Mucosa of stomach (tissue), 1 donor: Measurements from ENCODE around the gene CCPG1.

Experiments
- H3K27me3 ChIP-seq: one replicate; pipeline ENCODE4 v1.7.0; 2013; ENCODE audit warnings: mild to moderate bottlenecking, low read length; ENCODE audit not compliant: control insufficient read depth, insufficient read depth
- H3K36me3 ChIP-seq: one replicate; pipeline ENCODE4 v1.7.0; 2013; ENCODE audit warnings: low read length; ENCODE audit not compliant: control insufficient read depth, insufficient read depth
- H3K4me1 ChIP-seq: one replicate; pipeline ENCODE4 v1.7.0; 2013; ENCODE audit warnings: mild to moderate bottlenecking, low read length; ENCODE audit not compliant: control insufficient read depth, insufficient read depth
- H3K4me3 ChIP-seq: one replicate; pipeline ENCODE4 v1.7.0; 2013; ENCODE audit warnings: low read length
- H3K9ac ChIP-seq: one replicate; pipeline ENCODE4 v1.7.0; 2013; ENCODE audit warnings: mild to moderate bottlenecking, low read length, moderate library complexity
- H3K9me3 ChIP-seq: one replicate; pipeline ENCODE4 v1.7.0; 2013; ENCODE audit warnings: mild to moderate bottlenecking, low read length, moderate library complexity; ENCODE audit not compliant: control insufficient read depth
- donor health status: Pancreatic carcinoma.

The CCPG1 gene

DNA sequence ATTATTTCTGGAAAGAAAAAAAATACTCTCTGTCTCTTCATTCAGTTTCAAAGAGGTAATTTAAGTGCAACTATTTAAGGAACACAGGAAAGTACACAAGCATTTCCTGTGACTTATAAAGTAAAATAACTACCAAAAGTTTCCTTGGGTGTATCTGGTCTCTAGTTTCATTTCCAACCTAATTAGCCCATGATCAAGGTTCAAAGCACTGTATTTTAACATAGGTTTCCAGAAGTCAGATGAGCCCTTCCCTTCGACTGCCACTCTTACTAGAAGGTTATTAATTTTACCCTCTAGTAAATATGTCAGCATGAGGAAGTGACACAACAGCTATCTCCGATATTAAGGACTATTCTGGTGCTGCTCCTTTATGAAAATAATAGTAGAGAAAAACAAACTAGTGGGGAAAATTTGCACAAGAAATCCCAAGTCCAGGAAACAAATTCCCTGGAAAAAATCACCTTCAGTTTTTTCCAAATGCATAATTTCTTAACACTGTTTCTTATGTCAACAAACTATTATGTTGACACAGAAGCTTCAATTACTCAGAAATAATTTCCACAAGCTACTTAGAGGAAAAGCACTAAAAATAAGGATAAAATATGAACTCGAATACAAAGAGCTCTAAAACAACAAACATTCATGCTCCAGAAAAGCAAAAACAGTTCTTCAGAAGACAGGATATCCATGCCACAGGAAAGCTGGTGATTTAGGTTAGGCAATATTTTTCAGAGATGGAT is 35.3 kb downstream of the CCPG1 start:
- no peaks in the 10 kb centered on the region for H3K27me3 ChIP-seq
- H3K4me3 ChIP-seq, result no peak overlapping the region
- no peaks in the 10 kb centered on the region for H3K36me3 ChIP-seq
- no peaks in the 10 kb centered on the region for H3K4me1 ChIP-seq
- H3K9ac ChIP-seq, result no peak overlapping the region
- H3K9me3 ChIP-seq, result no peaks in the 10 kb centered on the region

DNA sequence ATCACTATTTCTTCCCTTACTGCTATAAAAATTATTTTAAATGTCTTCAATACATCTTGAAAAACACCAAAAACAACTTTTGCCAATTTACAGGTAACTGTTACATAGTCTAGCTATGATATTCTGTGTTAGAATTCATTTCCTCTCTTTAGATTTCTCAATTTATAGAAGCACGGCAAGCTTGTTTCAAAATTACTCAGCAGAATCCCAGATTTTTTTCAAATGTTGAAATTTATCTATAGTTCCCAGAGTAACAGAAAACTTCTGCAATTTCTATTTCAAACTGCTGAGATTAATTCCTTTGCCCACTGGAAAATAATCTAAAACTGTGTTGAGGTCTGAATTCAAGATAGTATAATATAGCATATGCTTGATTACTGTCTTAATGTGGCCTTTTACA is 41.2 kb downstream of the CCPG1 start:
- Histone ChIP-seq H3K27me3 (no peaks in the 10 kb centered on the region), H3K4me3 (no peak overlapping the region), H3K9ac (no peak overlapping the region), H3K36me3 (no peaks in the 10 kb centered on the region), H3K9me3 (no peaks in the 10 kb centered on the region), H3K4me1 (no peaks in the 10 kb centered on the region)

DNA sequence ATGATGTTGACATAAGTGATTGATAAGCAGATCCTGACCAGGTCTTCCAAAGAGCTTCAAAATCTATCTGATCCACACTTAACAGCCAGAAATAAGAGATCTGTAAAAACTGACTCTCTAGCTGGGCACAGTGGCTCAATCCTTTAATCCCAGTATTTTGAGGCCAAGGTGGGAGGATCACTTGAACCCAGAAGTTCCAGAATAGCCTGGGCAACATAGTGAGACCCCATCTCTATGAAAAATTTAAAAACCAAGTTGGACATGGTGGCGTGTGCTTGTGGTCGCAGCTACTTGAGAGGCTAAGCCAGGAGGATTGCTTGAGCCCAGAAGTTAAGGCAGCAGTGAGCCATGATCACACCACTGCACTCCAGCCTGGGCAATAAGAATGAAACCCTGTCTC is 45.5 kb downstream of the CCPG1 start:
- Histone ChIP-seq H3K4me3 (no peak overlapping the region), H3K27me3 (no peaks in the 10 kb centered on the region), H3K36me3 (no peaks in the 10 kb centered on the region), H3K9ac (no peak overlapping the region), H3K9me3 (no peaks in the 10 kb centered on the region), H3K4me1 (no peaks in the 10 kb centered on the region)

DNA sequence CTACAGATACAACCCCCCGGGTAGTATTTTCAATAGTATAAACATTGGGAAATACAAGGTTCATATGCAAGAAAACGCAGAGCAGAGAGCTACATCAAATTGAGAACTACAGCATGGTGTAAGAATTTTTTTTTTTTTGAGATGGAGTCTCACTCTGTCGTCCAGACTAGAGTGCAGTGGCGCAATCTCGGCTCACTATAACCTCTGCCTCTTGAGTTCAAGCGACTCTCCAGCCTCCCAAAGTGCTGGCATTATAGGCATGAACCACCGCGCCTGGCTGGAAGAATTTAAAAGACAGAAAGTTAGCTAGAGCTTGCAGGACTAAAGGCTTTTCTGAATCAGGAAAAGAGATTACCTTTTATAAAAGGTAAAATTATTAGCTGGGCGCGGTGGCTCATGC is 47.1 kb downstream of the CCPG1 start:
- no peaks in the 10 kb centered on the region for H3K4me1 ChIP-seq
- no peaks in the 10 kb centered on the region for H3K9me3 ChIP-seq
- H3K9ac ChIP-seq, result no peak overlapping the region
- no peaks in the 10 kb centered on the region for H3K27me3 ChIP-seq
- H3K36me3 ChIP-seq, result no peaks in the 10 kb centered on the region
- H3K4me3 ChIP-seq, result no peak overlapping the region

DNA sequence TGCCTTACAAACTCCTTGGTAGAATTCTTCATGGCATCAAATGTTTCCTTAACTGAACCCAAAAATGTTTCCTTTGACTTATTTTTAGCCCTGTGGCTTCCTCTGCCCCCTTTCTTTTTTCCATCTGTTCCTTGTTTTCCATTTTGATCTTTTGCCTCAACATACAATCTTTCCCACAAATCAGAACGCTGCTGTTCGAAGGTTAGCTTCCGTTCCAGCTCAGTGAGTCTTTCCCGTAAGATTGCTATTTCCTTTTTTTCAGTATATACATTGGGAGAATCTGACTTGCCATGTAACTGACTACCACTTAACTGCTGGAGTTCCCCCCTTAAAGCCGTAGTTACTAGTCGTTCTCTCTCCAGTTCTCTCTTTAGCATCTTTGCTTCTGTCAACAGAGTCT is 47.9 kb downstream of the CCPG1 start:
- no peaks in the 10 kb centered on the region for H3K27me3 ChIP-seq
- H3K4me3 ChIP-seq, result no peak overlapping the region
- no peaks in the 10 kb centered on the region for H3K36me3 ChIP-seq
- no peak overlapping the region for H3K9ac ChIP-seq
- H3K9me3 ChIP-seq, result no peaks in the 10 kb centered on the region
- H3K4me1 ChIP-seq, result no peaks in the 10 kb centered on the region

DNA sequence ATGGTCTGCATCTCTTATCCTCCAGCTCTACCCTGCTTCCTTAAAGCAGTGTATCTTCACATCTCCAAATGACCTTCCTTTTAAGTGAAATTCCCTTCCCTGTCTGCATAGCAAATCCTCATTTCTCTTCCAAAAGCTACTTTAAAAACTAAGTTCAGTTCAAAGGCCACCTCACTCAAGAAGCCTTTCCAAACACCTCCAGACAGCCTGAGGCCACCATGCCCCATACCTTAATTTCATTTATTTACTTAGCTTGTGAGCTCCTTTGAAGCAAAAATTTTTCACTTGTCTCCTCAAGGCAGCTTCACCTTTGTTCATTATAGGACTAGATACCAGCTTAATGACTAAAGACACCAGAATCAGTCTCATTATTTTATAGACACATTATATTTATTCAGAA is 49.7 kb downstream of the CCPG1 start:
- no peaks in the 10 kb centered on the region for H3K4me1 ChIP-seq
- no peaks in the 10 kb centered on the region for H3K27me3 ChIP-seq
- H3K36me3 ChIP-seq, result no peaks in the 10 kb centered on the region
- H3K9me3 ChIP-seq, result no peaks in the 10 kb centered on the region
- H3K9ac ChIP-seq, result no peak overlapping the region
- H3K4me3 ChIP-seq, result no peak overlapping the region

DNA sequence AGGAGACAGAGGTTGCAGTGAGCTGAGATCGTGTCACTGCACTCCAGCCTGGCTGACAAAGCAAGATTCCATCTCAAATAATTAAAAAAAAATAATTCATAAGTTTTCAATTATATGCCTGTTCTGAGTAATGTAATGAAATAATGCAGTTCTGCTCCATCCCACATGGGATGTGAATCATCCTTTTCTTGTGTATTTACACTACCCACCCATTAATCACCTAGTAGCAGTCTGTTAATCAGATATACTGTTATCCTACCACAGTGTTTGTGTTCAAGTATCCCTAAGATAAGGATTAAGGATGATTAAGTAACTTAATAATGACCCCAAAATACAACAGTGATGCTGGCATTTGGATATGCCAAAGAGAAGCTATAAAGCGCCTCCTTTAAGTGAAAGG is 50.4 kb downstream of the CCPG1 start:
- no peaks in the 10 kb centered on the region for H3K36me3 ChIP-seq
- no peaks in the 10 kb centered on the region for H3K27me3 ChIP-seq
- no peaks in the 10 kb centered on the region for H3K4me1 ChIP-seq
- H3K4me3 ChIP-seq, result no peak overlapping the region
- no peaks in the 10 kb centered on the region for H3K9me3 ChIP-seq
- H3K9ac ChIP-seq, result no peak overlapping the region

DNA sequence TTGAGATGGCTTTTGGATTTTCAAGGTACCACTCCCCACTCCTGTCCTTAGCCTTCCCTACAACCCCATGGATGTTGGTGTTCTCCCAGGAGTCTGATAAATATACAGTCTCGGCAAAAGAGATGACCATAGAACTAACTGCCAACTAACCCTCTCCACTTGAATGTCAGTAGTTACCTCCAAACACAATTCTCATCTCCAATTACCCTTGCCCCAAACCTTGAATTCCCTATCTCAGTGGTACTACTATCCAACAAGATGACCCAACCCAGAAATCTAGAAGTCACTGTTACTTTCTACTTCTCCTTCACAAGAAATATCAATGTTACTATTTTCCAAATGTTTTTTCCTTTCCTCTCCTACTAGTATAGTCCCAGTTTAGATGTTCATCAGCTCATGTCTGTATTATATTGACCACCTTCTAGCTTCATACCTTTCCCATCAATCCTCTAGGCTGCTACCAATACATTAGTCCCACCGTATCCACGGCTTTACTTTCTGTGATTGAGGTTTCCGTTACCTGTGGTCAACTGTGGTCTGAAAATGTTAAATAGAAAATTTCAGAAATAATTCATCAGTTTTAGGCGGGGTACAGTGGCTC is 51.1 kb downstream of the CCPG1 start:
- H3K4me3 ChIP-seq, result no peak overlapping the region
- no peaks in the 10 kb centered on the region for H3K9me3 ChIP-seq
- H3K27me3 ChIP-seq, result no peaks in the 10 kb centered on the region
- H3K9ac ChIP-seq, result no peak overlapping the region
- H3K4me1 ChIP-seq, result no peaks in the 10 kb centered on the region
- no peaks in the 10 kb centered on the region for H3K36me3 ChIP-seq

DNA sequence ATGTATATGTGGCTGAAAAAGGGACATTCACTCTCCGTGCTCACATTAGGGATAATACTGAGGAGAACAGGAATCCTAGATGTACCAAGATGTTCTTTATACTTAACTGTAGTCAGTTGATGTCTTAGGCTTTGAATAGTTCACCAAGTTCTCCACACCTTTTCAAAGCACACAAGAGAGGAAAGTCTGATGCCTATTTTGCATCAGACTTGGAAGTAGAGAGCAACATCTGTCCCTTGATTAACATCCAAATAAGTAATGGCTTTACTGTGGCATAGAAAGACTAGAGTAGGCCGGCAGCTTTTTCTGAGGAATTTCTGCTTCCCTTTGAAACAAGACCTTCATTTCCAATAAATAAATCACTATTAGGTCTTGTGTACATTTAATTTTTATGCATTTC is 55.1 kb downstream of the CCPG1 start:
- Histone ChIP-seq H3K27me3 (no peaks in the 10 kb centered on the region), H3K9ac (no peak overlapping the region), H3K9me3 (no peaks in the 10 kb centered on the region), H3K36me3 (no peaks in the 10 kb centered on the region), H3K4me1 (no peaks in the 10 kb centered on the region), H3K4me3 (no peak overlapping the region)

DNA sequence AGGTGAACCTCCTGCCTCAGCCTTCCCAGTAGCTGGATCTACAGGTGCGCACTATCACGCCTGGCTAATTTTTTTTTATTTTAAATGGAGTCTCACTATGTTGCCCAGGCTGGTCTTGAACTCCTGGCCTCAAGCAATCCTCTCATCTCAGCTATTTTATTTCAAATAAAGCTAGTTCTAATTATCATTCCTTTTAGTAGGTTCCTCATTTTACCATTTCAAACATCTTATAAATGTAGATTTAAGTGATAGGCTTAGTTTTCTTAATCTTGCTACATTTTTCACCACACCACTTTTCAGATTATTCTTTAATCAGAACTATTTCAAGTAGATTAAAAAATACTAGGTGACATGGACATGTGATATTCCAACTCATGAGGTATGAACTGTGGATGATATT is 58.9 kb downstream of the CCPG1 start:
- Histone ChIP-seq H3K9me3 (no peaks in the 10 kb centered on the region), H3K4me1 (no peaks in the 10 kb centered on the region), H3K27me3 (no peaks in the 10 kb centered on the region), H3K4me3 (no peak overlapping the region), H3K36me3 (no peaks in the 10 kb centered on the region), H3K9ac (no peak overlapping the region)

DNA sequence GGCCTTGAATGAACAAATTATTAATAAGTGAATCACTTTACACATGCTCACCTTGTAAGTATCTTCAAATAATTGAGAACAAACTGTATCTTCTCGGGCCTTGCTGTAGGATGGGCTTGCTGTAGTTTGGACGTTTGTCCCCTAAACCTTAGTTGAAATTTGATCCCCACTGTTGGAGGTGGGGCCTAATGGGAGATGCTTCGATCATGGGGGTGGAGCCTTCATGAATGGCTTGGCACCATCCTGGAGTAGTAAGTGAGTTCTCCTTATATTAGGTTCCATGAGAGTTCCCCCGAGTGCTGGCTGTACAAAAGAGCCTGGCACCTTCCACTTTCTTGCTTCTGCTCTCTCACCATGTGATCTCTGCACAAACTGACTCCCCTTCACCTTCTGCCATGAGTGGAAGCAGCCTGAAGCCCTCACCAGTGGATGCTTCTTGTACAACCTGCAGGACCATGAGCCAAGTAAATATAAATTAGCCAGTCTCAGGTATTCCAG is 59.8 kb downstream of the CCPG1 start:
- Histone ChIP-seq H3K27me3 (no peaks in the 10 kb centered on the region), H3K36me3 (no peaks in the 10 kb centered on the region), H3K9me3 (no peaks in the 10 kb centered on the region), H3K4me1 (no peaks in the 10 kb centered on the region), H3K4me3 (no peak overlapping the region), H3K9ac (no peak overlapping the region)

DNA sequence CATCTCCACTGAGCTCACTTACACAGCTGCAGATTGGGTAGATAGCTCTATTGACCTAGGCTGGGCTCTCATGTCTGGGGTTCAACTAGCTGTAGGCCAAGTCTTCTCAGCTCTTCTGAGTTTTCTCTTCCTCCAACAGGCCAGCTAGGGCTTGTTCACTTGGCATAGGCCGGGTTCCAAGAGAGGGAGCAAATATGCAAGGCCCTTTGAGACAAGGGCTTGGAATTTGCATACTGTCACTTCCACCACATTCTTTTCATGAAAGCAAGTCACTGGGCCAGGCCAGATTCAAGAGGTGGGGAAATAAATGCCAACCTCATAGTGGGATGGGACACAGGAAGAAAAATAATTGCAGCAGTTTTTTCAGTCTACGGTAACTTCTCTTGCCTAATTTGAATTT is 64.0 kb downstream of the CCPG1 start:
- Histone ChIP-seq H3K36me3 (no peaks in the 10 kb centered on the region), H3K4me1 (no peaks in the 10 kb centered on the region), H3K9me3 (no peaks in the 10 kb centered on the region), H3K4me3 (no peak overlapping the region), H3K9ac (no peak overlapping the region), H3K27me3 (no peaks in the 10 kb centered on the region)
